ENCODE measurements around the gene ADD3. TPM values are rescaled to one million over a fixed set of nuclear protein-coding genes. Genes with fewer than 3 reads are reported as not detected.

Gene ADD3
- total RNA-seq, 1 experiment from 2014 or later, result 59.9 TPM

GRCh38 chr10:109963439-109963838, 44.3 kb upstream of the ADD3 start:
- no peaks in the 10 kb centered on the region; a peak in 1 of 5 replicates for H3K9me3 Mint-ChIP-seq
- no CpG with 5 or more reads among the region's 5 CpGs for WGBS (ENCODE audit: extremely low coverage, insufficient read length, low lambda C conversion rate)
- no peak overlapping the region for H3K23ac ChIP-seq (ENCODE audit: insufficient read length, low read depth, low read length)
- H3K9ac ChIP-seq (ENCODE audit: extremely low read depth, insufficient read length, low read length), result no peak overlapping the region
- no peaks in the 10 kb centered on the region; the same call in 1 of the 2 replicates for H3K27me3 Mint-ChIP-seq (ENCODE audit: low read depth)
- no peak overlapping the region for H3T11ph ChIP-seq (ENCODE audit: low read length)
- no peak overlapping the region for H3K14ac ChIP-seq (ENCODE audit: insufficient read depth, low read length)
- DNase-seq, result no peak
- no peak overlapping the region for H2BK20ac ChIP-seq (ENCODE audit: low read depth, low read length, poor library complexity, severe bottlenecking)
- H3K9me3 ChIP-seq (ENCODE audit: control insufficient read depth, low read depth, low read length), result no peaks in the 10 kb centered on the region
- peaks cover 44% of the 10 kb centered on the region in 2 experiments for H3K4me1 Mint-ChIP-seq
- H3K4ac ChIP-seq (ENCODE audit: low read depth, low read length), result no peak overlapping the region
- H4K5ac ChIP-seq (ENCODE audit: insufficient read length, low read depth, low read length), result no peak overlapping the region
- H4K20me1 ChIP-seq (ENCODE audit: control insufficient read depth, insufficient read depth, insufficient read length), result no peaks in the 10 kb centered on the region
- peaks cover 3% of the 10 kb centered on the region for H3K23me2 ChIP-seq (ENCODE audit: insufficient read length, low read depth, low read length, poor library complexity, severe bottlenecking)
- peak overlapping the region in 1 of 3 experiments; percentile 78; a peak in 2 of 7 replicates for H3K27ac Mint-ChIP-seq
- no peak overlapping the region for H3K18ac ChIP-seq (ENCODE audit: insufficient read length, low read depth, low read length)
- no peak overlapping the region for H3K4me3 Mint-ChIP-seq
- TF ChIP-seq CTCF (conservative IDR thresholded peaks at IDR 0.05), result no peak
- H3K27ac ChIP-seq (ENCODE audit: insufficient read length, low read depth, low read length), result no peak overlapping the region
- H4K8ac ChIP-seq (replicated peaks; ENCODE audit: insufficient read length, low read depth, low read length), result no peak overlapping the region
- no peaks in the 10 kb centered on the region for H3K79me2 ChIP-seq (ENCODE audit: insufficient read depth, low read length)
- no peak overlapping the region for H2AK5ac ChIP-seq (ENCODE audit: insufficient read length, low read length)
- no peak overlapping the region for H2BK5ac ChIP-seq (ENCODE audit: insufficient read length, low read length)
- H3K56ac ChIP-seq (ENCODE audit: insufficient read length, low read depth, low read length), result no peak overlapping the region
- peaks cover 9% of the 10 kb centered on the region; the same call in 1 of the 2 replicates for H3K4me1 ChIP-seq (ENCODE audit: insufficient read depth, low read length)
- no peaks in the 10 kb centered on the region for H3K79me1 ChIP-seq (ENCODE audit: insufficient read depth, low read depth, low read length, poor library complexity, severe bottlenecking)
- H2BK120ac ChIP-seq (ENCODE audit: low read depth, low read length, poor library complexity, severe bottlenecking), result no peak overlapping the region
- H2AFZ ChIP-seq (ENCODE audit: low read length), result no peak overlapping the region
- H4K91ac ChIP-seq (ENCODE audit: insufficient read length, low read depth, low read length), result no peak overlapping the region
- no peak overlapping the region for H2BK12ac ChIP-seq (ENCODE audit: insufficient read length, low read depth, low read length)
- H3K36me3 Mint-ChIP-seq (ENCODE audit: insufficient read depth in 1 of 3, low read depth in 3 of 3), result no peaks in the 10 kb centered on the region; a peak in 1 of 7 replicates
- no peak overlapping the region for H3K4me2 ChIP-seq (ENCODE audit: insufficient read depth, insufficient read length, low read length)
- no peak overlapping the region for H2BK15ac ChIP-seq (ENCODE audit: low read depth, low read length)
- H3K27me3 ChIP-seq (ENCODE audit: insufficient read depth, low read length), result no peaks in the 10 kb centered on the region

Measured in H9 (cell line).